Muscle of arm (tissue), 12 donors: Measurements from ENCODE around the gene GPRC5B. TPM values are rescaled to one million over a fixed set of nuclear protein-coding genes. Genes with fewer than 3 reads are reported as not detected.

ENCODE experiments used
- DNase-seq: peaks from one replicate; pipeline ENCODE4 v3.0.0-alpha.2; 2013
- polyA plus RNA-seq, 12 donors: library from polyadenylated mRNA; unstranded; fragments of 120-200 nt; gene quantifications; one replicate each; pipeline ENCODE4 v1.2.1, GENCODE V29; 2013; ENCODE audit not compliant: insufficient read length in 12 of 12

The GPRC5B gene
- polyA plus RNA-seq, 12 donors, result 61.2 to 222 (median 92.2) TPM

GRCh38 chr16:19853132-19853741 is 31.4 kb downstream of the GPRC5B start:
- DNase-seq, result no peak

DNA sequence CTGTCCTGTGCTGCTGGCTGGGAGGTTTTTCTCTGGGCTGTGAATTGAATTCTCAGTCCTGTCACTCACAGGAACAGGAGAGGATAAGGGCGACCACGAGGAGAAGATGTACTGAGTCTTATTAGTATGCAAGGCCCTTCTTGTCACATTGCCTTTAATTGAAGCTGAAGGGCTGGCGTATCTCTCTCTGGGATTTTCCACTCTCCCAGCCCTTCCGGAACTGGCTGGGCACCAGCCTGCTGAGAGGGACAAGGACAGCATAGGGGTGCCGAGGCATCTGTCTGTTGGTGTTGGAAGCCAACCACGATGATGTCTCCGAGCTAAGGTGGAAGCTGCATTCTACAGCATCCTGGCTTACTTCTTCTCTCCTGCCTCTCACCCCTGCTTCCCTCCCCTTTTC is 33.2 kb downstream of the GPRC5B start:
- no peak for DNase-seq

GRCh38 chr16:19850131-19850817 is 34.4 kb downstream of the GPRC5B start:
- DNase-seq, result no peak

GRCh38 chr16:19848756-19849155 is 35.9 kb downstream of the GPRC5B start:
- no peak for DNase-seq

DNA sequence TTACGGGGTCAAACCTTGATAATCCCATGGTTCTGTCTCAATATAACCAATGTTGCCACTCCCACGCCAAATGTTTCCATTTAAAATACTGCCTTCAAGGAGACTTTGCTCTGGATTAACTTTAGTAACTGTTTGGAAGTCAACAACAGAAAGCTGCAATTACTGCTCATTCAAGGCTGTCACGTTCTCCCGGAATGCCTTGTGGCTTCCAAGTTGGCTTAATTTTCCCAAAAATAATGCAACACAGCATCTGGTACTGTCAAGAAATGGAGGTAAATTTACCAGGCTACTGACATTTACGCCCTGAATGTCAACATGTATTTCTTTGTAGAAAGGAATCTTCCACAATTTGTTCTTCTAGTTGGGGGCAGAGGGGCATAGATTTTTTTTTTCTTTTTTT is 38.2 kb downstream of the GPRC5B start:
- DNase-seq, result no peak

DNA sequence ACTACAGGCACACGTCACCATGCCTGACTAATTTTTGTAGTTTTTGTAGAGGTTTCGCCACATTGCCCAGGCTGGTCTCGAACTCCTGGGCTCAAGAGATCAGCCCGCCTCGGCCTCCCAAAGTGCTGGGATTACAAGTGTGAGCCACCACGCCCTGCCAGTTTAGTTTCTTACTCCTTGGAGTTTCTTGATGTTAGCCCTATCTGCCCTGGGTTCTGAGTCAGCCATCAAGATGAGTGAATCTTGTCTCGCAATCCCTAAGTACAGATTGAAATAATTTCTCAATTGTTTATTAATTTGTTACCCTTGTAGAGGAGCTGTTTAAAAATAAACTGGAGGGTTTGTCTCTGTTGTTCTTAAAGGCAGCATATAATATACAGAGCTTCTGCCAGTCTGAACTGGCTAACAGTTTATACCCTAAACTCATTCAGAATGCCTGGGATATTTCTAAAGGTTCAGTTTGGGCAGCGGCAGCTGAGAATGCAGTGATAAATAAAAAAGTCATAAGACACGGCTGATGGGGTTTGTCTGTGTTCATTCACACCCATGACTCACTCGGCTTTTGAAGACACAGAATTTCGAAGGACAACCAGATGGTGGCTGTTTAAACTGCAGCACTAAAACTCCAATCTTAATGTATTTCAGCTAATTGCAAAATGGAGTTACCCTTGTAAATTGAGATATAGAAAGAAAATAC is 39.6 kb downstream of the GPRC5B start:
- DNase-seq, result no peak

DNA sequence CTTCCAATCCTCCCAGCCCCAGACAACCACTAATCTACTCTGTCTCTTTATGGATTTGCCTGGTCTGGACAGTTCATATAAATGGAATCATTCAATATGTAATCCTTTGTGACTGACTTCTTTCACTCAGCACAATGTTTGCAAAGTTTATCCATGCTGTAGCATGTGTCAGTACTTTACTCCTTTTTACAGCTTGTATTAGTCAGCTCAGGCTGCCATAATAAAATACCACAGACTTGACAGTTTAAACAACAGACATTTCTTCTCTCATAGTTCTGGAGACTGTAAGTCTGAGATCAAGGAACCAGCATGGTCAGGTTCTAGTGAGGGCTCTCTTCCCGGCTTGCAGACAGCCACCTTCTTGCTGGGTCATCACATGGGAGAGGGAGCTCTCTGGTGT is 41.3 kb downstream of the GPRC5B start:
- no peak for DNase-seq

DNA sequence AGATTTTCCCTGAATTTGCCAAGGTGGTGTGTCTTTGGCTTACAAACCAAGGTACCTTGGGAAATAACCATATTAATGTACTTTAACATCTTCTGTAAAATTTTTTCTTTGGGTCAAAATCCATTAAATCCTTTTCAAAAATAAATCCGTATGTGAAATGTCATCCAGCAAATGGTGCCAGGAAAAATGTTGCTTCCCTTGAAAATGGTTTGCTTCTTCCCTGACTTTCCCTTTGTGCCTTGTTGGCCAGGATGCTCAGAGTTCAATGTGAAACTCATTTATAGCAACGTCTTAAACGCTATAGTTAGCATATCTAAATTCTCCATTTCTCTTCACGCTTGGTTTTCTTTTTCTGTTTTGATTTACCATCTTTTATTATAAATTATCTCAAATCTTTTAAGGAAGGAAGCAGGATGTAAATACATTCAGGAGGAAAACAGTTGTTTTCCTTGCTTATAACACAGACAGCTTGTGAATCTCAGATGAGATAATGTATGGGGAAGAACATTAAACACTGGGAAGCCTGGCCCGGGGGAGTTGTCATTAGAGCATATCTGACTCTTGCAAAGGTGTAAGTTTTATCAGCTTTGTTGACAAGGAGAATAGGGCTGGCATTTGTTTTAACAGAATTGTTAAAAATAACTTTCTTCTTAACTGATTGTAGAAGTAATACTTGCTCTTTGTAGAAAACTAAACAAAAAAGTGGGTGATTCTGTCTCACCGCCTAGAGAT is 42.1 kb downstream of the GPRC5B start:
- DNase-seq, result no peak

DNA sequence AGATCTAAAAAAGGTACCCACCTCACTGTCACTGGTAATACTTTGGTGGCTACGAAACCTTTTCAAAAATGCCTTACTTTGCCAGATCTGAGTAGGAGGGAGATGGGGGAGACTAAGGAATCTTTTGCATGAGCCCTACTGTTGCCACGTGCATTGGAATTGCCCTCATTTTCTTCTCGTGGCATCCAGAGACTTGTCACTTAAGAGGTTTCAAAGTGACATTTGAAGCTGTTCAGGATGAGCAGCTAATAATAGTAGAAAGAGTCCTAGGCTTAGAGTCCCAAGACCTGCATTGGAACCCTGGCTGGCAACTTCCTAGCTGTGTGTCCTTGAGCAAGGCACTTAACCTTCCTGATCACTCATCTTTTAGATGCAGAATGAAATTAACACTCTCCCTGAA is 43.5 kb downstream of the GPRC5B start:
- DNase-seq, result no peak

GRCh38 chr16:19840524-19841110 is 44.0 kb downstream of the GPRC5B start:
- peak; percentile 39 for DNase-seq

- DNase-seq, result no peak
These were observed 46.5 kb downstream of the GPRC5B start for GRCh38 chr16:19837984-19838707.

GRCh38 chr16:19837331-19837980 is 47.2 kb downstream of the GPRC5B start:
- no peak for DNase-seq

DNA sequence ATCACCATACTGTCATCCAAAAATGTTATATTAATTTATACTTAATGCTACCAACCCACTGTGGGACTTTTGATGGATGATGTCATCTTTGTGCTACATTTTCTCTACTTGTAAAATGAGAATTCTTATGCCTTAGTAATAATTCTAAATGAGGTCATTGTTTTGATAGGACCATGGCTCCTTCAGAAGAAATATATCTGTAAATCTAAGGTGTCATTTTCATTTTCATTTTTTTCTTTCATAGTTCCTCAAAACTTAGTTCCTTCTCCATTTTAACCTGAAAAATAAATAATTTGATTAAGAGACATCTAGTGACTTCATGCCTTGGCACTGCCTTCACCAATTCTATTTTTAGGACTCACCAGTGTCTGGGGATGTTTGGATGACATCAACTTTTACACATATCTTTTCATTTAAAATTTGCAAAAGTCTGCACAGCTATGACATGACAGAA is 48.7 kb downstream of the GPRC5B start:
- DNase-seq, result peak; percentile 50

DNA sequence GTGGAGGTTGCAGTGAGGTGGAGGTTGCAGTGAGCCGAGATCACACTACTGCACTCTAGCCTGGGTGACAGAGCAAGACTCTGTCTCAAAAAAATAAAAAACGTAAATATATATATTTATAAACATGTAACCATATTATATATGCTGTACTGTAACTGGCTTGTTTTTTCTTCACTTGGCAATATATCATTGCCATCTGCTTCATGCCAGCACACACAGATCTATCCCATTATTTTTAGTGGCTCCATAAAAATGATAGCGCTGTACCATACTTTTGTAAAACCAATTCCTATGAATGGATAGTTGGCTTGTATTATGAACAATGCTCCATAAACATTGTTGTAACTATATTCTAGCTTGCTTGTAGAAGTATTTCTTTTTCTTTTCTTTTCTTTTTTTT is 49.5 kb downstream of the GPRC5B start:
- DNase-seq, result no peak

DNA sequence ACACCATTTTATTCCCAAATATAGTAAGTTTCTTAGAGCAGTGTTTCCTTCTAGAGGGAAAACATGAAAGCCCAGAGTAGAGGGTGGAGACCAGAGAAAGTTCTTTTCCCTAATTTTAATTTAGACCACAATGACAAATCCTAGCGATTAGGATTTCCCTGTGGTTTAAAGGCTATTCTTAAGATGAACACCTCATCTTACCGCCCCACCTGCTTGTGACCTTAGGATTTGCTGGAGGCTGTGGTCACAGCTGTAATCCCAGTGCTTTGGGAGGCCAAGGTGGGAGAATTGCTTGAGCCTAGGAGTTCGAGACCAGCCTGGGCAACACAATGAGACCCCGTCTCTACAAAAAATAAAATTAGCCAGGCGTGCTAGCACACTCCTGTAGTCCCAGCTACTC is 51.1 kb downstream of the GPRC5B start:
- DNase-seq, result no peak

- DNase-seq, result no peak
These were observed 51.5 kb downstream of the GPRC5B start for GRCh38 chr16:19833176-19833575.

GRCh38 chr16:19831678-19832077 is 53.0 kb downstream of the GPRC5B start:
- DNase-seq, result no peak

- no peak for DNase-seq
These were observed 53.6 kb downstream of the GPRC5B start for GRCh38 chr16:19830902-19831560.

DNA sequence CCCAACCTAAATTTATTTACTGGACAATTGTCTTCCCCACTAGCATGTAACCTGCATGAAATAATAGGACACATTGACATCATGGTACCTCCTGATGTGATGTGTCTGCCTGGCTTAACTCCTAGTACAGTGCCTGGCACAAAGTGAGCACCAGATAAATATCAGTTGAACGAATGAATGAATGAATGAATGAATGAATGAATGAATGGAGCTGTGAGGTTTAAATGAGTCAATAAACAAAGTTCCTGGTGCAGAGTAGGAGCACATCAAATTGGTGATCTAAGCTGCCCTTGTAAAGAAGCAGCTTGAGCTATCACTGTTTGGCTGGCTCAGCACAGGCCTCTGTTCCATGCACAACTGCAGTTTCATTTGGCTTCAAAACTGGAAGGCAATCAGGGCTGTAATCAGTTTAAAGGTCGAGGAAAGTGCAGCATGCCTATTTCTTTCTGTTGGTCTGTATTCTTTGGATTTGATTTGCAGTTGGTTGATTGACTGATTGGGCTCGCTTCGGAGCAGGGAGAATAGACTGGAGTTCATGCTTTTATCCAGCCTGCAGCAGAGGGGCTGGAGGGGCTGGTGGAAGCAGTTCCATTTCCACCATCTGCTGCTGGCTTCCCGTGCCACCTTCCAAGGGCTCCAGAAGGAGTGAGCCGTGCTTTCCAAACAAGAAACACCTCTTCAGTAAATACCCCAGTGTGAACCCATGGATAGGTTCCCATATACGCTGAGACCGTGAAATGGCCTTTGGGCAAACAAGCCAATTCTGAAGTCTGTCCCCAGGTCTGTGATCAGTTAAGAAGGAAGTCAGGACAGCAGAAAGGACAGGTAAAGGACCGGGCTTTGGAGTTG is 54.6 kb downstream of the GPRC5B start:
- DNase-seq, result no peak
